CD14-positive monocyte (primary cell): ENCODE measurements around the gene PRPF19. TPM values are rescaled to one million over a fixed set of nuclear protein-coding genes. Genes with fewer than 3 reads are reported as not detected.

Experiments used
- DNase-seq, 3 donors: peaks; one replicate each; pipeline ENCODE4 v3.0.0-alpha.2; 2011 to 2022
- H2AFZ ChIP-seq: 2 replicates; pipeline ENCODE4 v1.6.0; 2012; ENCODE audit warnings: mild to moderate bottlenecking, low read depth, low read length, inconsistent platforms; ENCODE audit not compliant: insufficient read depth, poor library complexity, severe bottlenecking
- H3K27ac ChIP-seq, 2 donors: 1 replicate in 1 of 2; 2 replicates in 1 of 2; pipeline ENCODE4 v1.5.1; 2012 to 2013; ENCODE audit warnings: low read length in 2 of 2, control low read depth in 1 of 2, inconsistent platforms in 1 of 2, low read depth in 1 of 2, mild to moderate bottlenecking in 1 of 2
- H3K27me3 ChIP-seq, 2 donors: one replicate each; pipeline versions ENCODE4 v1.6.0 to v1.6.1; 2011 to 2013; ENCODE audit warnings: low read length in 2 of 2; ENCODE audit not compliant: control insufficient read depth in 2 of 2, insufficient read depth in 2 of 2
- H3K36me3 ChIP-seq, 2 donors: replicated peaks in 1 of 2; 1 replicate in 1 of 2; 2 replicates in 1 of 2; pipeline versions ENCODE4 v1.5.1 to v1.6.1; 2012 to 2013; ENCODE audit warnings: low read length in 2 of 2, control low read depth in 1 of 2, inconsistent platforms in 1 of 2, mild to moderate bottlenecking in 1 of 2; ENCODE audit not compliant: insufficient read depth in 2 of 2, control insufficient read depth in 1 of 2
- H3K4me1 ChIP-seq, 2 donors: 1 replicate in 1 of 2; 2 replicates in 1 of 2; pipeline versions ENCODE4 v1.5.1 to v1.6.1; 2012 to 2013; ENCODE audit warnings: low read length in 2 of 2, control low read depth in 1 of 2, inconsistent platforms in 1 of 2, mild to moderate bottlenecking in 1 of 2, moderate library complexity in 1 of 2; ENCODE audit not compliant: insufficient read depth in 2 of 2, control insufficient read depth in 1 of 2
- H3K4me2 ChIP-seq: replicated peaks from 2 replicates; pipeline ENCODE3; 2012; ENCODE audit warnings: low read length, moderate library complexity, mild to moderate bottlenecking; ENCODE audit not compliant: poor library complexity, severe bottlenecking; ENCODE audit errors: extremely low read depth
- H3K4me3 ChIP-seq, 3 experiments: fragments of 200-600 bp in 1 of 3; sonication (generic) in 1 of 3; replicated peaks in 1 of 3; 1 replicate in 2 of 3; 2 replicates in 1 of 3; pipeline ENCODE4 v1.5.1; 2011 to 2013; ENCODE audit warnings: low read length in 3 of 3, mild to moderate bottlenecking in 3 of 3, control low read depth in 2 of 3, low read depth in 2 of 3, inconsistent platforms in 1 of 3, moderate library complexity in 1 of 3
- H3K79me2 ChIP-seq: 2 replicates; pipeline ENCODE4 v1.6.0; 2012; ENCODE audit warnings: mild to moderate bottlenecking, control low read depth, inconsistent platforms, low read length, moderate library complexity; ENCODE audit not compliant: insufficient read depth
- H3K9ac ChIP-seq: 2 replicates; pipeline ENCODE4 v1.6.0; 2017; ENCODE audit warnings: low read length, mild to moderate bottlenecking; ENCODE audit not compliant: insufficient read depth, poor library complexity, severe bottlenecking
- H3K9me3 ChIP-seq, 2 donors: replicated peaks in 1 of 2; 1 replicate in 1 of 2; 2 replicates in 1 of 2; pipeline versions ENCODE4 v1.5.1 to v1.6.1; 2012 to 2013; ENCODE audit warnings: low read length in 2 of 2, control low read depth in 1 of 2; ENCODE audit not compliant: control insufficient read depth in 1 of 2, insufficient read depth in 1 of 2
- H4K20me1 ChIP-seq: 2 replicates; pipeline ENCODE4 v1.6.0; 2012; ENCODE audit warnings: mild to moderate bottlenecking, low read length, control low read depth, moderate library complexity; ENCODE audit not compliant: insufficient read depth
- H3K27ac Mint-ChIP-seq, 7 donors: one replicate each; pipeline ENCODE4 v1.8.0; 2020; ENCODE audit warnings: mild to moderate bottlenecking in 7 of 7, mixed read lengths in 7 of 7, moderate library complexity in 6 of 7, inconsistent platforms in 2 of 7
- H3K27me3 Mint-ChIP-seq, 3 donors: one replicate each; pipeline ENCODE4 v1.8.0; 2021 to 2022; ENCODE audit warnings: low read depth in 3 of 3, mild to moderate bottlenecking in 3 of 3, mixed read lengths in 3 of 3, moderate library complexity in 3 of 3, inconsistent platforms in 1 of 3
- H3K36me3 Mint-ChIP-seq, 2 donors: one replicate each; pipeline ENCODE4 v1.8.0; 2020; ENCODE audit warnings: mixed read lengths in 2 of 2, inconsistent platforms in 1 of 2, mild to moderate bottlenecking in 1 of 2
- H3K4me1 Mint-ChIP-seq: one replicate; pipeline ENCODE4 v1.8.0; 2020; ENCODE audit warnings: mild to moderate bottlenecking, mixed read lengths
- H3K4me3 Mint-ChIP-seq, 2 donors: one replicate each; pipeline ENCODE4 v1.8.0; 2020; ENCODE audit warnings: mild to moderate bottlenecking in 2 of 2, mixed read lengths in 2 of 2, moderate library complexity in 1 of 2
- H3K9me3 Mint-ChIP-seq, 7 donors: one replicate each; pipeline ENCODE4 v1.8.0; 2020 to 2022; ENCODE audit warnings: mixed read lengths in 7 of 7, mild to moderate bottlenecking in 6 of 7, moderate library complexity in 6 of 7, inconsistent platforms in 2 of 7
- WGBS: methylation state at CpG from one replicate; pipeline ENCODE4 v1.1.5; 2013; ENCODE audit warnings: missing lambda C conversion rate; ENCODE audit not compliant: insufficient coverage; 5-methylcytosine and 5-hydroxymethylcytosine counted together
- intact Hi-C, 2 donors: fragments of 100-400 bp; cut with micrococcal nuclease; formaldehyde crosslinking; loops; one replicate each; pipeline versions ENCODE4 v1.15.0 to v1.15.1; 2023
- polyA plus RNA-seq, 3 donors: library from polyadenylated mRNA; depleted of rRNA in 1 of 3; unstranded in 2 of 3; stranded (reverse) in 1 of 3; fragments of 300-500 nt in 2 of 3; fragments of >200 nt in 1 of 3; fragmentation: Illumina TruSeq in 2 of 3; gene quantifications; 1 replicate in 2 of 3; 2 replicates in 1 of 3; pipeline ENCODE4 v1.2.3, GENCODE V29; 2012 to 2021
- TF ChIP-seq, protein P1 (sequence below): fragments of 200-600 bp; IDR thresholded peaks from one replicate; pipeline ENCODE4 v1.8.0; 2022; ENCODE audit warnings: antibody characterized with exemption, mild to moderate bottlenecking

The PRPF19 gene
- polyA plus RNA-seq, 3 donors = 7.8 to 33.2 (median 12.2) TPM

DNA sequence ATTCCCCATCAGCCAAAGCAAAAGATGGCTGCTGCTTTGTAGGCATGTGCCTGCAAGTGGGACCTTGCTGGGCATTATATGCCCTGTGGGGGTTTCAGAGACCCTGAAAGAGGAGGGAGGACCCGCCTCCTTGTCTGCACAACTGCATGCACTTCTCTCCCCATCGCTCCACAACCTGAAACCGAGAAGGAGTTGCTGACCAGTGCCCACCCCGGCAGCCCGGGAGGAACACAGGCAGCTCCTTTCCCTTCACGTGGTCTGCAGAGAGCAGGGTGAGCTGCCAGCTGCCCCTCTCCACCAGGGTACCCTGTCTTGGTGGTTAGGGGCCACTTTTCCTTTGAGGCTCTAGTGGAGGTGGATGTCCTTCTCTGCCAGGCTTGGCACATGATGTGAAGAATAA is 16.5 kb upstream of the PRPF19 start:
- TF ChIP-seq, protein P1, sequence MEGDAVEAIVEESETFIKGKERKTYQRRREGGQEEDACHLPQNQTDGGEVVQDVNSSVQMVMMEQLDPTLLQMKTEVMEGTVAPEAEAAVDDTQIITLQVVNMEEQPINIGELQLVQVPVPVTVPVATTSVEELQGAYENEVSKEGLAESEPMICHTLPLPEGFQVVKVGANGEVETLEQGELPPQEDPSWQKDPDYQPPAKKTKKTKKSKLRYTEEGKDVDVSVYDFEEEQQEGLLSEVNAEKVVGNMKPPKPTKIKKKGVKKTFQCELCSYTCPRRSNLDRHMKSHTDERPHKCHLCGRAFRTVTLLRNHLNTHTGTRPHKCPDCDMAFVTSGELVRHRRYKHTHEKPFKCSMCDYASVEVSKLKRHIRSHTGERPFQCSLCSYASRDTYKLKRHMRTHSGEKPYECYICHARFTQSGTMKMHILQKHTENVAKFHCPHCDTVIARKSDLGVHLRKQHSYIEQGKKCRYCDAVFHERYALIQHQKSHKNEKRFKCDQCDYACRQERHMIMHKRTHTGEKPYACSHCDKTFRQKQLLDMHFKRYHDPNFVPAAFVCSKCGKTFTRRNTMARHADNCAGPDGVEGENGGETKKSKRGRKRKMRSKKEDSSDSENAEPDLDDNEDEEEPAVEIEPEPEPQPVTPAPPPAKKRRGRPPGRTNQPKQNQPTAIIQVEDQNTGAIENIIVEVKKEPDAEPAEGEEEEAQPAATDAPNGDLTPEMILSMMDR = no peak
- intact Hi-C loops = no loop called here
- Histone ChIP-seq H3K27ac (no peak overlapping the region), H3K27me3 (peaks cover 25 to 44% of the 10 kb centered on the region in 2 donors), H3K9me3 (peaks cover 0 to 9% of the 10 kb centered on the region in 2 donors), H3K4me1 (peaks cover 39% of the 10 kb centered on the region in 2 donors), H4K20me1 (peaks cover 13% of the 10 kb centered on the region), H3K79me2 (peaks cover 17% of the 10 kb centered on the region), H3K4me3 (no peak overlapping the region), H3K4me2 (no peak overlapping the region), H3K36me3 (peaks cover 30 to 39% of the 10 kb centered on the region in 2 donors), H2AFZ (no peak overlapping the region), H3K9ac (no peak overlapping the region)
- DNase-seq = no peak
- H3K36me3 Mint-ChIP-seq = peaks cover 40 to 43% of the 10 kb centered on the region in 2 donors
- no CpG with 5 or more reads among the region's 6 CpGs for WGBS
- peak overlapping the region in 1 of 2 donors; percentile 83 for H3K4me3 Mint-ChIP-seq
- no peak overlapping the region for H3K27ac Mint-ChIP-seq
- H3K4me1 Mint-ChIP-seq = peaks cover 33% of the 10 kb centered on the region
- peaks cover 41 to 56% (median 50%) of the 10 kb centered on the region in 3 donors for H3K27me3 Mint-ChIP-seq
- peaks cover 0 to 10% (median 4%) of the 10 kb centered on the region in 7 donors for H3K9me3 Mint-ChIP-seq

DNA sequence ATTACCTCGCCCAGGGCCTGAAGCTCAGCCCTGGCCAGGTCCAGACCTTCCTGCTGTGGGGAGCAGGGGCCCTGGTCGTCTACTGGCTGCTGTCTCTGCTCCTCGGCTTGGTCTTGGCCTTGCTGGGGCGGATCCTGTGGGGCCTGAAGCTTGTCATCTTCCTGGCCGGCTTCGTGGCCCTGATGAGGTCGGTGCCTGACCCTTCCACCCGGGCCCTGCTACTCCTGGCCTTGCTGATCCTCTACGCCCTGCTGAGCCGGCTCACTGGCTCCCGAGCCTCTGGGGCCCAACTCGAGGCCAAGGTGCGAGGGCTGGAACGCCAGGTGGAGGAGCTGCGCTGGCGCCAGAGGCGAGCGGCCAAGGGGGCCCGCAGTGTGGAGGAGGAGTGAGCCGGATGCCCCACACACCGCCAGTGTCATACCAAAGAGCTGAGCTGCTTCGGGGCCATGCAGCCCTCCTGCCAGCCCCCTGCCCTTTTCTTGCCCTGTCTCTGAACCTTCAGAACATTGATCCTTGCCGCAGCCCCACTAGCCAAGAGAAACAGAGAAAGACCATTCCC is 15.5 kb upstream of the PRPF19 start:
- peak overlapping the region in 1 of 2 donors; percentile 36 for H3K4me3 Mint-ChIP-seq
- Histone ChIP-seq H3K9me3 (peaks cover 0 to 9% of the 10 kb centered on the region in 2 donors), H3K27ac (no peak overlapping the region), H3K79me2 (peaks cover 28% of the 10 kb centered on the region), H3K27me3 (peaks cover 25 to 38% of the 10 kb centered on the region in 2 donors), H3K9ac (no peak overlapping the region), H3K4me2 (no peak overlapping the region), H3K4me1 (peaks cover 45% of the 10 kb centered on the region in 2 donors), H2AFZ (no peak overlapping the region), H3K4me3 (no peak overlapping the region), H4K20me1 (peaks cover 13% of the 10 kb centered on the region), H3K36me3 (peaks cover 30 to 39% of the 10 kb centered on the region in 2 donors)
- 98% methylated on average over 23 of the region's 23 CpGs for WGBS
- no peak for DNase-seq
- no peak overlapping the region for H3K27ac Mint-ChIP-seq
- H3K27me3 Mint-ChIP-seq = peaks cover 34 to 46% (median 40%) of the 10 kb centered on the region in 3 donors
- peaks cover 40 to 46% of the 10 kb centered on the region in 2 donors for H3K36me3 Mint-ChIP-seq
- H3K9me3 Mint-ChIP-seq = peaks cover 0 to 10% (median 4%) of the 10 kb centered on the region in 7 donors
- TF ChIP-seq, protein P1 = no peak
- H3K4me1 Mint-ChIP-seq = peaks cover 43% of the 10 kb centered on the region
- intact Hi-C loops = no loop called here
